ENCODE data around the gene IQCK. TPM values are rescaled to one million over a fixed set of nuclear protein-coding genes. Genes with fewer than 3 reads are reported as not detected.

The IQCK gene
- total and polyA plus RNA-seq, 3 donors from 2014 or later: 77.8 to 102 (median 91.3) TPM

DNA sequence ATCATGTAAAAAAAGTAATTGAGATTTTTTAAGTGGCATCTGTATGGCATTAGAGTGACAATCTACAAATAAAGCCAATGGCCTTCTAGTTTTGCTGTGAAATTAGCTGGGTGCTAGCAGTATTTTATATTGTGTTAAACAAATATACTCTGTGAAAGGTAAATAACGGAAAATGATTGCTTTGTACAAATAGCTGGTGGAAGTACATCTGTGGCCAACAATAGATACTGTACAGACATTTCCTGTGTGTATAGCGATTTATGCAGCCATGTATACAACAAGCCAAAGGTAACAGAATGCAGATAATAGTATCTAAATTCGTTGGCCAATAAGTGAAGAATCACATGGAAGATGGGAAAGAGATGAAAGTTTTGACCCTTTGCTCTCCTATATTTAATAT lies 26.6 kb downstream of the IQCK start:
- 82 to 89% methylated on average over 3 of the region's 3 CpGs for WGBS, 2 donors
- intact Hi-C loops (cut with DNase I; ENCODE audit: low total_unique reads): no loop called here
- no peaks in the 10 kb centered on the region for H3K9me3 ChIP-seq
- H3K4me1 ChIP-seq: no peaks in the 10 kb centered on the region
- no peaks in the 10 kb centered on the region for H3K36me3 ChIP-seq (ENCODE audit: low read depth, missing control alignments)
- H3K27ac ChIP-seq: no peak overlapping the region
- no peak overlapping the region for H3K4me3 ChIP-seq
- no peak for DNase-seq
- TF ChIP-seq, protein P1, sequence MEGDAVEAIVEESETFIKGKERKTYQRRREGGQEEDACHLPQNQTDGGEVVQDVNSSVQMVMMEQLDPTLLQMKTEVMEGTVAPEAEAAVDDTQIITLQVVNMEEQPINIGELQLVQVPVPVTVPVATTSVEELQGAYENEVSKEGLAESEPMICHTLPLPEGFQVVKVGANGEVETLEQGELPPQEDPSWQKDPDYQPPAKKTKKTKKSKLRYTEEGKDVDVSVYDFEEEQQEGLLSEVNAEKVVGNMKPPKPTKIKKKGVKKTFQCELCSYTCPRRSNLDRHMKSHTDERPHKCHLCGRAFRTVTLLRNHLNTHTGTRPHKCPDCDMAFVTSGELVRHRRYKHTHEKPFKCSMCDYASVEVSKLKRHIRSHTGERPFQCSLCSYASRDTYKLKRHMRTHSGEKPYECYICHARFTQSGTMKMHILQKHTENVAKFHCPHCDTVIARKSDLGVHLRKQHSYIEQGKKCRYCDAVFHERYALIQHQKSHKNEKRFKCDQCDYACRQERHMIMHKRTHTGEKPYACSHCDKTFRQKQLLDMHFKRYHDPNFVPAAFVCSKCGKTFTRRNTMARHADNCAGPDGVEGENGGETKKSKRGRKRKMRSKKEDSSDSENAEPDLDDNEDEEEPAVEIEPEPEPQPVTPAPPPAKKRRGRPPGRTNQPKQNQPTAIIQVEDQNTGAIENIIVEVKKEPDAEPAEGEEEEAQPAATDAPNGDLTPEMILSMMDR (IDR thresholded peaks at IDR 0.05): no peak
- TF ChIP-seq POLR2A (IDR thresholded peaks at IDR 0.05): no peak
- H3K27me3 ChIP-seq: no peaks in the 10 kb centered on the region

DNA sequence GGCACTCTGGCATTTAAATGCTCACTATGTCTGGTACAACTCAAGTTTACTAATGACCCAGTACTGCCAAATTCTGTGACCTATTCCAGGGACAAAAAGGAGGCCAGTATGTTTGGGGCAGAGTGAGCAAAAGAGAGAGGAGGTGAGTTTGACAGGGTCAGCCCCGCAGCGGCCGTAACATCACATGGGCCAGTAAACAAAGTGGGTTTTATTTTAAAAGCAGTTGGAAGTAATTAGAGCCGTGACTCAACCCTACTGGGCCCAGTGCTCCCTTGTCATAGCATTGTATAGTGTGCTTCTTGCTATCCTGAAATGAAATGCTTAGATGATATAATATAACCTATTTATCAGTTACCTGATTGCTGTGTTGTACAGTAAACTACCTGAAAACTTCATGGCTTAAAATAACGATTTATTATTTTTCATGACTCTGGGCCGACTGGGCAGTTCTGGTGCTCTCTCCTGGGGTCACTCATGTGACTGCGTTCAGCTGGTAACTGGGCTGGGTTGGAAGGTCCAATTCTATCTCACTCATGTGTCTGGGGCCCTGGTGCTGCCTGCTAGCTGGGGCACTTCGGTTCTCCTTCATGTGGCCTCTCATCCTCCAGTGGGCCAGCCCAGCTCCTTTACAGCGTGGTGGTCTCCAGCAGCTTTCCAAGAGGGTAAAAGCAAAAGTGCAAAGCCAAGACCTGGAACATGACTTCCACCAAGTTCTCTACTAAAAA lies 27.4 kb downstream of the IQCK start:
- Histone ChIP-seq H3K9me3 (no peaks in the 10 kb centered on the region), H3K4me3 (no peak overlapping the region), H3K36me3 (ENCODE audit: low read depth, missing control alignments) (no peaks in the 10 kb centered on the region), H3K4me1 (no peaks in the 10 kb centered on the region), H3K27me3 (no peaks in the 10 kb centered on the region), H3K27ac (no peak overlapping the region)
- DNase-seq: no peak
- WGBS, 2 donors: 93 to 97% methylated on average over 9 of the region's 9 CpGs
- intact Hi-C loops (cut with DNase I; ENCODE audit: low total_unique reads): no loop called here
- TF ChIP-seq POLR2A (IDR thresholded peaks at IDR 0.05): no peak
- TF ChIP-seq, protein P1 (IDR thresholded peaks at IDR 0.05): no peak

DNA sequence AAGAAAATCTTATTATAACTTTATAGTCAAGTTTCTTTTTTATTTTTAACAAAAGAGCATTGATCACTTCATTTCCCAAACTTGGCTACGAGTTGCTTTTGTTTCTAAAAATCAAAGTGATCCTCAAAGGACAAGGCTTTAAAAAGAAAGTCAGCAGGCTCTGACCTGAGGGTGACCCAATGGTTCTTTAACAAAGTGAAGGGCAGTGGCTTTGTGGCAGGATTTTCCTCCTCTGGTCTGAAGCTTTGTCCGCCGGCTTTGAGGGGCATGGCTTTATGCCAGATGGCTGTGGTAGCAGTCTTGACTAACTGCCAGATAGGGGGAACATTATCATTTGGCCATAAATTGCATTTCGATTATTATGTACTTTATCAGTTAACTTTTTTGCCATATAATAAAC lies 28.5 kb downstream of the IQCK start:
- no peaks in the 10 kb centered on the region for H3K9me3 ChIP-seq
- WGBS, 2 donors: 41 to 54% methylated on average over 4 of the region's 4 CpGs
- no peaks in the 10 kb centered on the region for H3K36me3 ChIP-seq (ENCODE audit: low read depth, missing control alignments)
- H3K4me1 ChIP-seq: no peaks in the 10 kb centered on the region
- H3K27ac ChIP-seq: no peak overlapping the region
- intact Hi-C loops (cut with DNase I; ENCODE audit: low total_unique reads): no loop called here
- H3K4me3 ChIP-seq: no peak overlapping the region
- H3K27me3 ChIP-seq: no peaks in the 10 kb centered on the region
- DNase-seq: no peak
- TF ChIP-seq, protein P1 (IDR thresholded peaks at IDR 0.05): no peak
- TF ChIP-seq POLR2A (IDR thresholded peaks at IDR 0.05): no peak

DNA sequence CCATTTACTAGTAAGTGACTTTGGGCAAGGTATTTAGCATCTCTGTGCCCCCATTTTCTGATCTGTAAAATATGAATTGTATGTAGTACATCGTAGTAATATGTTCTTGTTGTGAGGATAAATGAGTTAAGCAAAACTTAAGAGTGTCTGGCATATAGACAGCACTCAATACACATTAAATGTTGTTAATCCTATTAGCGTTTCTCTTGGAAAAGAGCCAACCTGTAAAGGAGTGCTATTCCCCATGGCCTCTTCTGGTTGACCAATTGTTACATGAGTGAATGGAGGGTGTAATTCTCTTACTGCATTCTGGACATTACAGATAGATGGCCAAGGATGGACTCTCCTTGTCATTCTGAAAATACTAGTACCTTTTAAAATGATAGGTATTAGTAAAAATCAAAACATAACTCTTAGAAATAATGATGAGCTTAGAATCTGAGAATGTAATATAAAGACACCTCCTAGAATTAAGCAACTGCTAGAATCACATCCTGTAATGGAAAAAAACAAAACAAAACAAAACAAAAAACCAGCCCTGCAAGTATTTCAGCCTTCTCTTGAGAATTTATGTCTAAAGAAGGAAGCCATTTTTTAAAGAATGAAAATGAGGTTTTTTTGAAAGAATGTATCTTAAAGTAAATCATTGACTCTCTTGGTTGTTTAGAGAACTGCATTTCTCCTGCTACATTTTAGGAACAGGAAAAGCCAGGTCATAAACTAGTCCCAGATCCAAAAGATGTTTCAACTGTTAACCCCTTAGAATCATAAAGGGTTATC lies 30.5 kb downstream of the IQCK start:
- DNase-seq: no peak
- H3K27me3 ChIP-seq: no peaks in the 10 kb centered on the region
- WGBS, 2 donors: 56 to 64% methylated on average over 2 of the region's 2 CpGs
- H3K27ac ChIP-seq: no peak overlapping the region
- TF ChIP-seq POLR2A (IDR thresholded peaks at IDR 0.05): no peak
- TF ChIP-seq, protein P1 (IDR thresholded peaks at IDR 0.05): no peak
- intact Hi-C loops (cut with DNase I; ENCODE audit: low total_unique reads): no loop called here
- H3K9me3 ChIP-seq: no peaks in the 10 kb centered on the region
- no peaks in the 10 kb centered on the region for H3K36me3 ChIP-seq (ENCODE audit: low read depth, missing control alignments)
- no peak overlapping the region for H3K4me3 ChIP-seq
- peaks cover 3% of the 10 kb centered on the region for H3K4me1 ChIP-seq

All from testis (tissue), 3 donors.